Umbilical cord (tissue), 2 donors: ENCODE data around the gene GOLGA8K. TPM values are rescaled to one million over a fixed set of nuclear protein-coding genes. Genes with fewer than 3 reads are reported as not detected.
"Not testable (repeated sequence)": the region's sequence is repeated elsewhere in the genome, so short reads cannot be mapped to it uniquely, and the experiment has no call there.

Experiments
- DNase-seq: peaks from one replicate; pipeline ENCODE4 v3.0.0-alpha.2; 2015; ENCODE audit warnings: low spot score
- total RNA-seq: library from RNA; depleted of rRNA; stranded (reverse); fragments of >200 nt; gene quantifications from one replicate; pipeline ENCODE4 v1.2.3, GENCODE V29; 2014; ENCODE audit warnings: low replicate concordance; ENCODE audit not compliant: insufficient read depth

GOLGA8K gene, protein sequence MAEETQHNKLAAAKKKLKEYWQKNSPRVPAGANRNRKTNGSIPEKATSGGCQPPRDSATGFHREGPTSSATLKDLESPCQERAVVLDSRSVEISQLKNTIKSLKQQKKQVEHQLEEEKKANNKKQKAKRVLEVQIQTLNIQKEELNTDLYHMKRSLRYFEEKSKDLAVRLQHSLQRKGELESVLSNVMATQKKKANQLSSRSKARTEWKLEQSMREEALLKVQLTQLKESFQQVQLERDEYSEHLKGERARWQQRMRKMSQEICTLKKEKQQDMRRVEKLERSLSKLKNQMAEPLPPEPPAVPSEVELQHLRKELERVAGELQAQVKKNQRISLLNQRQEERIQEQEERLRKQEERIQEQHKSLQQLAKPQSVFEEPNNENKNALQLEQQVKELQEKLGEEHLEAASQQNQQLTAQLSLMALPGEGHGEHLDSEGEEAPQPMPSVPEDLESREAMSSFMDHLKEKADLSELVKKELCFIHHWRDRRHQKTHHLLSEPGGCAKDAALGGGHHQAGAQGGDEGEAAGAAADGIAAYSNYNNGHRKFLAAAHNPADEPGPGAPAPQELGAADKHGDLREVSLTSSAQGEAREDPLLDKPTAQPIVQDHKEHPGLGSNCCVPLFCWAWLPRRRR
- 1.2 TPM for total RNA-seq

DNA sequence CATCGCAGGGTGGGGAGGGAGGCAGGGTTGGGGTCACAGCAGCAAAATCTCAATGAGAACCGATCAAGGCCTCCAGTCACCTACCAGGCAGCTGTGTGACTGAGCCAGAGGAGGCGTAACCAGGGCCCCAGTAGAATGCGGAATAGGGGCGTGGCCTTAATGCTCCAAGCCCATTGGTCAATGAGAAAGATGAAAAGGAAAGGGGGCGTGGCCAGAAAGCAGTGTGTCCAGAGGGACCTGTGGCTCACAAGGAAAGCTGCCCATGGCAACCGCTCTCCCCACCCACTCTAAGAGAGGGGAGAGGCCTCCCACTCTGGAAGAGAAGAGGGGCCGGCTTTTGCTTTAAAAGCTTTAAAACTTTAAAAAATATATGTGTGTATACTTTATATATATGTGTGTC lies at the start of gene GOLGA8K:
GOLGA8K (minus strand) TSS at position 101 of the 400 bp plus-strand sequence; CDS start at position 3, 98 bp downstream.
- DNase-seq, result not testable (repeated sequence)

DNA sequence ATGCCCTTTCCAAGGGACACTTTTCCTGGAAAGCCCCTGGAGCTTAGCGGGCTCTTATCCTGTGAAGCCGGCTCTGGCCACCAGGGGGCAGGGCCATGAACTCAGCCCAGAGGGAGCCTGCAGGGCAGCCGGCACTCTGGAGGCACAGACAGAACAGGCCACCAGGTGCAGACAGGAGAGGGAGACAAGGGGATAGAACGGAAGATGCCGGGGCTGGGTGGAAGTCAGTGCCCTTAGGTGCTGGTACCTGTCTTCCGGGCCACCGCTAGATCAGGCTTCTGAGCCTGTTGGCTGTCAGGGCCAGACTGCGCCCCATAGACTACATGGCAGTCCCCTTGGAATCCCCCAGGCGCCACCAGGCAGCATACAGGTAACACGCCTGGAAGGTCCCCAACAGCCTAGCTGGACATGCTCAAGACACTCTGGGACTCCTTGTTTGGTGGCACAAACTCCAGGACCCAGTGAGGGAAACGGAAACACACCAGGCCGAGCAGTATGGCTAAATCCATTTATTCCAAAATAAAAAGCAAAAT lies 37.4 kb upstream of the GOLGA8K start:
- DNase-seq, result not testable (repeated sequence)

DNA sequence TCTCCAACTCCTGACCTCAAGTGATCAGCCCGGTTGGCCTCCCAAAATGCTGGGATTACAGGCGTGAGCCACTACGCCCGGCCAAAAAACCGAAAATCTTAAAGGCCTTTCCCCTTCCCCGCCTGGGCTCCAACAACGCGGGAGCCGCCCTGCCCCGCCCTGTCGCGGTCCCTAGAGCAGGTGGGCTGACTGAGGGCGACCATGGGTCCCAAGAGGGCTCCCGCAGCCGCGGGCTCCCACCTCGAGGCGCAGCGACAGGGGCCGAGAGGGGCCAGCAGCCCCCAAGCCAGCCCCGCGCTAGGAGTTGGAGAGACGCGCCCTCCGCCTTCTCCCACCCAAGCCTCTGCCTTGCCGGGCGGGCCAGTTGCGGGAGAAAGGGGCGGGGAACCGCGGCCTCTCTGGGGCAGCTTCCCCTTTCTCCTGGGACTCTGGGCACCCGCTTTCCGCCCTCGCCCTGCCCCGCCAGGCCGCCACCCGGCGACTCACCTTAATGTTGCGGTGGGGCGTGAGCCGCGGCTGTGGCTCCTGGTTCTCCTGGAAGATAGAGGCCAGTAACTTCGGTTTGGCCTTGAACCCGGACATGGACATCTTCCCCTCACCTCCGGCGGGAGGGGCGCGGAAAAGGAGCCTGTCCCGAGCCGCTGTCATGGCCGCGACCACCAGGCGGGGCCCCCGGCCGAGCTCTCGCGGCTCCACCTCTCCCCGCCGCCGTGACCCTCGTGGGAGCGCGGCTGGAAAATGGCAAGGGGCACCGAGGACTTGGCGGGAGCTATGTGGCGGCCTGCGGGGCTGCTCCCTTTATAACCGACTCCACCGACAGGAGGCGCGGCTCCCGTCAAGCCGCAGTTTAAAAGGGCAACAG lies 31.2 kb upstream of the GOLGA8K start:
- not testable (repeated sequence) for DNase-seq

DNA sequence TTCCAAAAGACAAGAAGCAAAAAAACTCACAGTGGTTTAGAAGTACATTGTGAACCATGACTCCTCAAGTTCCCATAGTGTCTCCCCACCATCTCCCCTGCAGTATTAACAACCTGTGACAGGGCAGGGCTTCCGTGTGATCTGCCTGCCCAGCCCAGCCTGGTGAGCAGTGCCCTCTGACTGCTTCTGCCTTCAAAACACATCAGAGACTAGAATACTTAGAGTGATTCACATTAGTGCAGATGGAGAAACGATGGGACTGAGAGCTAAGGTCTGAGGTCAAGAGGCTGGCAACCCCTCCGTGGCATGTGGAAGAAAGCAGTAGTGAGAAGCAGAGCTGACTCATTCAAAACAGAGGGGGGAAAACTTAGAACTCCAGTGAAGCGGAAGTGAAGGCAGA lies 24.5 kb upstream of the GOLGA8K start:
- DNase-seq, result not testable (repeated sequence)

DNA sequence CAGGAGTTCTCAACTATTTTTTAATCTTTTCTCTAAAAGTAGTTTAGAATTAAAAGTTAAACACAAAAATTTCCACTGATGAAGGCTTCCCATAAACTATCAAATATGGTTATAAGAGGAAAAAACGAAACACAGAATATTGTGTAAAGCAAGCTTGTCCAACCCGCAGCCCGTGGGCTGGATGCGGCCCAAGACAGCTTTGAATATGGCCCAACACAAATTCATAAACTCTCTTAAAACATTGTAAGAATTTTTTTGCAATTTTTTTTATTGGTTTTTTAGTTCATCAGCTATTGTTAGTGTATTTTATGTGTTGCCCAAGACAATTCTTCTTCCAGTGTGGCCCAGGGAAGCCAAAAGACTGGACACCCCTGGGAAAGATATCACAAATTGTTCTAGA lies 23.4 kb upstream of the GOLGA8K start:
- not testable (repeated sequence) for DNase-seq

DNA sequence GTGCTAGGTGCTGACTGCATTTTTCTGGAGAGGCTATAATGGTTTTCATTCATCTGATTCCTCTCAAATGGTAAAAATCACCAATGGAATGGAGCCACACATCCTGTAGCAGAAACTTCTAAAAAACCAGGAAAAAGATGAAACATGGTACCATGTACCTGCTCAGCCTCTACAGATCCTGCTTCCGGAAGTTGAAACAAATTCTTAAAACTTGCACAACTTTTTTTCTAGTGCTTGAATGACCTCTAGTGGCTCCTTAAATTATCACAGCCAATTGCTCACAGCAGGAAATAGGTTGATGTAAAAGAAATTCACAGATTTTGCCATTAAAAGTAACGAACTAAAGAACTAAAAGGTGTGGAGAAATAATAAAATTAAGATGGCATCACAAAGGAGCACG lies 4.8 kb upstream of the GOLGA8K start:
- DNase-seq, result not testable (repeated sequence)

DNA sequence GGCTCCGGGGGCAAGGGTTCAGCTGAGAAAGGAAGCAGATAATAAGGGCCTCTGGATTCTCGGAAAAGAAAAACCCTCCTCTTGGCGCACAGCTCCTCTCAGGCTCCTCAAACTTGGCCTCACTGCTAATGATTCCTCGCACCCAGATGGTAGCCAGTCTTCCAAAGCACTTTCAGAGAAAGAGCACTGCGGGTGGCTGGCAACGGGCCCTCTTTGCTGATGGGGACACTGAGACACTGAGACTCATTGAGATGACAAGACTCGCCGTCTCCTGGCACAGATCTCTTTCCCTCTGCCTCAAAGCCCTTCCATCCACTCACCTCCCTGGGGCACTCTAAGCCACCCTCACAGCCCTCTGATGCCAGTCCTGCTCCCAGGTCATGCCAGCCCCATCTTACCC lies 6.6 kb downstream of the GOLGA8K start:
- DNase-seq, result not testable (repeated sequence)

DNA sequence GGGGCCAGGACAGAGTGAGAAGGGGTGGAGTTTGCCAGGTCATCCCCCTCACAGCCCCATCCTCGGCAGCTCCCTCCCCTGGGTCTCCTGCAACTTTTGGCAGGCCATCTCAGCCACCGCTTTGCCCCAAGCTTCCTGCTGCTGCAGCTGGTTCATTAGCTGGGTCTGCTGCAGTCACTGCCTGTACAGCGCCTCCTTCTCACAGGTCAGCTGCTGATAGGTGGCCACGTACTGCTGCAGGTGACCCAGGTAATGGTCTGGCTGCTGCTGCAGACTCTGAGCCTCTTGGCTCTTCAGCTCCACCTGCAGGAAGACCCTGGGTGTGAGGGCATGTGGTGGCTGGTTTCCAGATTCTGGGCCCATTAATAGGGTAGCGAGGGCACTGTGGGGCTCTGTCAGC lies 8.3 kb downstream of the GOLGA8K start:
- DNase-seq, result not testable (repeated sequence)

DNA sequence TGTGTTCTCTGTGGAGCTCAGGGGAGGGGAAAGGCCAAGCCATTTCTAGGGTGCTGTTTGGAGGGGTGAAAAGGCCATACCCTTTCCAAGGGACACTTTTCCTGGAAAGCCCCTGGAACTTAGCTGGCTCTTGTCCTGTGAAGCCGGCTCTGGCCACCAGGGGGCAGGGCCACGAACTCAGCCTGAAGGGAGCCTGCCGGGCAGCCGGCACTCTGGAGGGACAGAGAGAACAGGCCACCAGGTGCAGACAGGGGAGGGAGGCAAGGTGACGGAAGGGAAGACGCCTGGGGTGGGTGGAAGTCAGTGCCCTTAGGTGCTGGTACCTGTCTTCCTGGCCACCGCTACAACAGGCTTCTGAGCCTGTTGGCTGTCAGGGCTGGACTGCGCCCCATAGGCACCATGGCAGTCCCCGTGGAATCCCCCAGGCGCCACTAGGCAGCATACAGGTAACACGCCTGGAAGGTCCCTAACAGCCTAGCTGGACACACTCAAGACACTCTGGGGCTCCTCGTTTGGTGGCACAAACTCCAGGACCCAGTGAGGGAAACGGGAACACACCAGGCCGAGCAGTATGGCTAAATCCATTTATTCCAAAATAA lies 14.9 kb downstream of the GOLGA8K start:
- not testable (repeated sequence) for DNase-seq

DNA sequence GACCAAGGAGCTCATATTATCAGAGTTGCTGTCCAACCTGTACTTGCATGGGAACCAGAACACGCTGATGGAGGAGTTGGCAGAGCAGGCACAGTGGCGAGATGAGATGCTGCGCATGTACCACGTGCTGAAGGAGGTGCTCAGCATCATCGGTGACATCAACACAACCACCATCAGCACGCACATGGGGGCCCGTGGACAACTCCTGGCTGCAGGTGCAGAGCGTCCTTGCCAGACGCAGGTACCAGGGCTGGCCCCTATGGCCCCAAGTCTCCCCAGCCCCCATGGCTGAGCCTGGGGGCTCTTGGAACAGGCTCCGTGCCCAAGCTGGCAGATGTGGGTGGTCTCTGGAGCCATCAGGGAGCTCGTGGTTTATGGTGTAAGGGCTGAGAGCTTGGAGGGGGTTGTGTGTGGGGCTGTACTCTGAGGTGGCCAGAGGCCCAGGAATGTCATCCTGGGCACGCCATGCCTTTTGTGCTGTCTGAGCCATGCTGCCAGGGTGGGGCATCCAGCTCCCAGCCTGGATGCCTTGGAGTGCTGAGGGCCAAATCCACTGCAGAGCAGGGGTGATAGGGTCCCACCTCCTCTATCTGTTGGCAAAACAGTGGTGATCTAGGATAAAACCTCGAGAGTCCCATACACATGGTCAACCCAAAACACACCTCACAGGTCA lies 17.1 kb downstream of the GOLGA8K start:
- DNase-seq, result not testable (repeated sequence)

DNA sequence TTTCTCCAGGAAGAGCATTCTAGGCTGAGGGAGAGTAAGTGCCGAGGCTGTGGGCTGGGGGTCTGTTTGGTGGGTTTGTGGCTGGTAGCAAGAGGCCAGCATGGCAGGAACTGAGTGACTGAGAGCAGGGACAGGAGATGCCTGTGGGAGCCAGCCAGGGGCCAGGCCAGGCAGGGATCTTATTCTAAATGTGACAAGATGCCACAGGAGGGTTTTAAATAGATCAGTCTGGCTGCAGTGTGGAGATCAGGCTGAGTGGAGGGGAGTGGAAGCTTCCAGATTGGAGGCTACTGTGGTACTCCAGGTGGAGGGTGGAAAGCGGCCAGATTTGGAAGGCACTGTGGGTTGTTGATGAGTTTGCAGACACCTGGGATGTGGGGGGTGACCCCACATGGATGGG lies 28.9 kb downstream of the GOLGA8K start:
- not testable (repeated sequence) for DNase-seq

DNA sequence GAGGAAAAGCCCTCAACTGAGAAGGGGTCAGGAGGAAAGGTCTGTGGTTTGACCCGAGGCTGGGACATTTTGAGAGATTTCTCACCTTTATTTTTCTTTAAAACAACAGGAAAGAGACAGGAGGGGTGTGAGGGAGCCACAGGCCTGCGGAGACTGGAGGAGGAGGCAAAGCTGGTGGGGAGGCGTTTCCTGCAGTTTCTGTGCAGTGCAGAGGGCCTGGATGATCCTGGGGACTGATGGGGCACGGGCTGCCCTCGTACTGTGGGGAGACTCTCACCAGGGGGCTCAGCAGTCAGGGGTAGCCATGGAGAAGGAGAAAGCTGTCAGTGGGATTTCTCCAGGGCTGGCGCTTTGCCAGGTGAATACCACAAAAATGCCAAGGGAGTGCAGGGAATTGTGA lies 29.4 kb downstream of the GOLGA8K start:
- not testable (repeated sequence) for DNase-seq

DNA sequence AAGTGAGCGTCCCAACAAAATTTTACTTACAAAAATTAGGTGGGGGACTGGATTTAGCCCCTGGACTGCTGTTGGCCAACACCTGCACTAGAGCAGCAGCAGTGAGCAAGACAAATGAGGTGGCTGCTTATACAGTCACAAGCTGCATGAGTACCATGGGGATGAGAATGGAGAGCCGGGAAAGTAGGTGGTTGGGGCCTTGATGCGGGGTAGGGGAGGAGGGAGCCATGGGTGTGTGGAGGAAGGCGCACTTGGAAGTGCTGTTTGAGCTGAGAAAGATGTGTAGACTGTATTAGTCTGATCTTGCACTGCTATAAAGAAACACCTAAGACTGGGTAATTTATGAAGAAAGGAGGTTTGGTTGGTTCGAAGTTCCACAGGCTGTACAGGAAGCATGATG lies 31.0 kb downstream of the GOLGA8K start:
- not testable (repeated sequence) for DNase-seq

DNA sequence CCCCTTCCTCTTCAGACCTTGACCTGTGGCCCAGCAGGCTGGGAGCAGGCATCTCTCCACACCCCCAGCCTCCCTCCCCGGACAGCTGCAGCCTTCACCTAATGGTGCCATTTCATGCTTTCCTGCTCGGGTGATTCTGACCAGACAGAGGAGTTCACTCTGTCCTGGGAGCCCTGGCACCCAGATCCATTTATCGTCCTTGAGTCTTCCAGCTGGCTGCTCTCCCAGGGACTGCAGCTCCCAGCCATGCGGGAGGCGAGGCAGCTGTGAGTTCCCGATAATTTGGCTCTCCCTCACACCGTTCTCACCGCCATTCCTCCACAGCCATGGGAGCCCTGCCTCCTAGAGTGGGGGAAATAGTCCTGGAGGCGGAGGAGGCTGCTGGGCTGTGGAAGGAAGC lies 32.6 kb downstream of the GOLGA8K start:
- not testable (repeated sequence) for DNase-seq

DNA sequence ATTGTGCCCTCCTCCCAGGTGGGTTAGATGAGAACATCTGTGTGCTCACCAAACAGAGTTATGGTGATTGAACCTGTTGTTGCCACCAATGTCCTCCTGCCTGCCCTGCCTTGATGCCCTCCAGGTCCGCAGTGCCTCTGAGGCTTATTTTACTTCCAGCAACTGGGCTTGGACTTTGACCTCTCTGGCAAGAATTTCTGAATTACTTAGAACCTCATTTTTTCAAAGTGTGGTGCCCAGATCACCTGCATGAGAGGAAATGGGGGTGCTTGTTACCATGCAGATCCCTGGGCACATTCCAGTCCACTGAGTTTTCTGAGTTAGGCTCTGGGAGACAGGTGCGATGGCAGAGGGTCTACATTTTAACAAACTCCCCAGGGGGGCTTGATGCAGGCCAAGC lies 33.0 kb downstream of the GOLGA8K start:
- DNase-seq, result not testable (repeated sequence)

DNA sequence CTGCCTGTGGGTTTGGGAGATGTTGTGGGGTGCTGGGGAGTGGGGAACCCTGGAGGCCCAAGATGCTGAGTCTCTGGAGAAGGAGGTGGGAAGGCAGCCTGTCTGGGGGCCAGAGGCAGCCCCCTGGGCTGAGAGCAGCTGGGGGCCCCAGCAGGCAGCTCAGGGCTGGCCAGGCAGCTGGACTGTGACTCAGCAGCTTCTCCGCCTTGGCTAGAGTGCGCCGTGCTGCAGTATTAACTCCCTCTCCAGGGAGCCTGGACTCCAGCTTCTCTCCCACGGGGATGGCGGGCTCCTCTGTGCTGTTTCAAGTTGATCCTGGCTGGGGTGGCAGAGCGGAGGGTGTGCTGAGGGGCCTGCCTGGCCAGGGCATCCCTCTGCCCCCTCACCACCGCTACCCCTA lies 36.6 kb downstream of the GOLGA8K start:
- not testable (repeated sequence) for DNase-seq

DNA sequence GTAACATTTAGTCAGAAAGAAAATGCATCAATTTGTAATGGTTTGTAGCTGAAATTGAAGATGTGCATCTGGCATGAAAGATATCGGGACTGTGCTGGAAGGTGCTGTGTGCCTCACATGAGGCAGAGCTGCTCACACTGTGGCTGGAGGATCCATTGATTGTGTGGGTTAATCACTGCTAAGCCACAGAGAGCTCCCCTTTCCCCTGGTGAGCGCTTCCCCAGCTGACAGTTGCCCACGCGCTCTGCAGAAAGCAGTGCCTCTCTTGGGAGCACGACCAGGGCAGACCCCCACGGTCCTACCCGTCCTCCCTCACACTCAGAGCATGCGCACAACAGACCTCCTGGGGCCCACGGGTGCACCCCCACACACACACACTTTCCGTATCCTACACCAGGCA lies 37.1 kb downstream of the GOLGA8K start:
- not testable (repeated sequence) for DNase-seq

DNA sequence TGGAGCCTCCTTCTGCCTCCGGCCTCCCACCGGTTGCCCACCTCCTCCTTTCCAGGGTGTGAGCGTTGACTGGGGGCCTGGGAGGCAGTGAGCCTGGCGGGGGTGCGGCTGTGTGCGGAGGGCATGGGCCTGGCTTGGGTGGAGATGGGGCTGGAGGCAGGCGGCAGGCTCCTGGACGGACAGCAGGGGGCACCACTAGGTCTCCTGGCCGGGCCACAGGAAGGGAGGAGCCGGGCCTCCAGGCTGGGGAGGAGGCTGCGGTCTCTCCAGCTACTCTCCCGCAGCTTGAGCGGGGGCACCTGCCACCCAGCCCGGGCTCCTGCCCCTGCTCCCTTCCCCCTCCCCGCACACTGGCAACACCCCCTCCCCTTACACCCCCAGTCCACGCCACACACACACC lies 38.1 kb downstream of the GOLGA8K start:
- not testable (repeated sequence) for DNase-seq

DNA sequence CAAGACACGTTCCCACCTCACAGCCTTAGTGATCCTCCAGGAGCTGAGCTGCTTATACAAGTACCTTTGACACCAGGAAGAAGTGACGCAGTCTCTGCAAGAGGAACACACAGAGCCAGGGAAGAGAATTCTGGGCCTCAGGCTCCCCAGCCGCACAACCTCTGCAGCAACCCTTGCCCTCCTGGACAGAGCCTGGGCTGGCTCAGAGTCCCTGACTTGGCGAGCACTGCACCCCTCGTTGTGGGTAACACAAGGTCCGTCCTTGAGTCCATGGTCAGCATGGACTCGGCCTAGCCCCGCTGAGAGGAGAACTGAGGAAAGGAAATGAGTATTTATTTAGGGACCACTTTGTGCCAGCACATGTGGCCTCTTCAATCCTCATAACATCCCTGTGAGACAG lies 39.6 kb downstream of the GOLGA8K start:
- DNase-seq, result not testable (repeated sequence)

DNA sequence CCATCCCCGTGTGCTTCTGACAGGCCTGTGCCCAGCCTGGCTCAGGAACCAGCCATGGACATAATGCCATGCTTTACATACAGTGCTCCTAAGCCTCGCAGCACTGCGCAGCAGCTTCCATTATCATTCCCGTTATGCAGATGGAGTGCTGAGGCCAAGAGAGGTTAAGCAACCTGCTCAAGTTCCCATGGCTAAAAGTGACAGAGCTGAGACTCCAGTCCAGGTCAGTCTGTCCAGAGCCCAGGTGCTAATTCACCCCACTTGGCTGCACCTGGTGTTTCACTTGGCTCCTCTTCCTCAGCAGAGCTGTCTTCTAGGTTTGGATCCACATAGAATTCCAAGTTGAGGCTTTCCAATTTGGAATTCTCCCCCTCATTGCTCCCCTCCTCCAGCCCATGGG lies 41.4 kb downstream of the GOLGA8K start:
- not testable (repeated sequence) for DNase-seq

DNA sequence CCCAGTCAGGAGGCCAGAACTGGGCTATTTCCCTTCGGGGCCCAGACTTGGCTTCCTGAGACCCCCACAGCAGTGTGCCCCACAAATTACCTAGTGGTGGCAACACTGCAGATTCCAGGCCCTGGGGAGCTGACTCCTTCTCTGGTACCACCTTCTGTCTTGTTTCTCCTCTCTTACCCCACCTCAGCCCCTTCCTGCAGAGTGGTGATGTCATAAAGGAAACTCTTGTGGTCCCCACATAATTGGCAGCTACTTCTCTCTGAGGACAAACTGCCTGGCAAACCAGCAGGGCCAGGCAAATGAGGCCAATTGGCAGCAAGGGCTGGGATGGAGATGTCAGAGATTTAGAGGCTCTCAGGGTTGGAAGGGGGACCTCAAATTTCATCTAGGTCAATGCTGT lies 44.6 kb downstream of the GOLGA8K start:
- DNase-seq, result not testable (repeated sequence)
